OCI-LY7 (cell line): Measurements from ENCODE around the gene SH2D3C. TPM values are rescaled to one million over a fixed set of nuclear protein-coding genes. Genes with fewer than 3 reads are reported as not detected.

Experiments
- BruUV-seq: library from RNA; stranded (reverse); fragments of 400-500 nt; replicated peaks from 2 replicates; lab custom pipeline; 2021; lab: Mats Ljungman, UMichigan
- CTCF ChIA-PET: fragments of 300-600 bp; sonication (Branson Sonifier 250); formaldehyde crosslinking; loops from one replicate; lab custom pipeline; 2022; ENCODE audit warnings: antibody characterized with exemption; ENCODE audit not compliant: unreplicated experiment; lab: Charles Lee
- POLR2A ChIA-PET: fragments of 300-600 bp; sonication (Branson Sonifier 250); formaldehyde crosslinking; loops from one replicate; lab custom pipeline; 2022; ENCODE audit warnings: antibody characterized with exemption; lab: Charles Lee
- DNase-seq: peaks from one replicate; pipeline ENCODE4 v3.0.0-alpha.2; 2015; ENCODE audit warnings: low spot score
- H2AFZ ChIP-seq: fragments of 200-600 bp; sonication (generic), shearing (Covaris generic); 2 replicates; pipeline ENCODE4 v1.6.1; 2014; ENCODE audit warnings: mild to moderate bottlenecking, antibody characterized with exemption, low read length, moderate library complexity
- H3K27ac ChIP-seq: fragments of 200-600 bp; sonication (generic); 2 replicates; pipeline ENCODE4 v1.5.1; 2014; ENCODE audit warnings: mixed run types, low read depth, mild to moderate bottlenecking, moderate library complexity, low read length, inconsistent platforms; ENCODE audit not compliant: poor library complexity, severe bottlenecking
- H3K36me3 ChIP-seq: fragments of 200-600 bp; sonication (generic); 2 replicates; pipeline ENCODE4 v1.6.1; 2014; ENCODE audit warnings: mild to moderate bottlenecking, antibody characterized with exemption, low read length, moderate library complexity, mixed read lengths; ENCODE audit not compliant: insufficient read depth
- H3K4me1 ChIP-seq: fragments of 200-600 bp; sonication (generic); 2 replicates; pipeline ENCODE4 v1.5.1; 2014; ENCODE audit warnings: mild to moderate bottlenecking, low read length; ENCODE audit not compliant: insufficient read depth, poor library complexity, severe bottlenecking
- H3K4me2 ChIP-seq: fragments of 200-600 bp; sonication (generic); 2 replicates; pipeline ENCODE4 v1.6.1; 2014; ENCODE audit warnings: mild to moderate bottlenecking, low read length
- H3K4me3 ChIP-seq: fragments of 200-600 bp; sonication (generic); 2 replicates; pipeline ENCODE4 v1.5.1; 2014; ENCODE audit warnings: mild to moderate bottlenecking, low read depth, low read length; ENCODE audit not compliant: poor library complexity, severe bottlenecking
- H3K79me2 ChIP-seq: fragments of 200-600 bp; sonication (generic); 2 replicates; pipeline ENCODE4 v1.6.1; 2016; ENCODE audit warnings: low read depth, mild to moderate bottlenecking, low read length, moderate library complexity, mixed read lengths; ENCODE audit not compliant: insufficient read depth
- H3K9me2 ChIP-seq: fragments of 200-600 bp; sonication (generic); 2 replicates; pipeline ENCODE4 v1.6.1; 2016; ENCODE audit warnings: mild to moderate bottlenecking, low read length, mixed read lengths; ENCODE audit not compliant: insufficient read depth
- H3K9me3 ChIP-seq: fragments of 200-600 bp; sonication (generic); 2 replicates; pipeline ENCODE4 v1.6.1; 2014; ENCODE audit warnings: mild to moderate bottlenecking, mixed run types, low read length, mixed read lengths
- H4K20me1 ChIP-seq: fragments of 200-600 bp; sonication (generic); 2 replicates; pipeline ENCODE4 v1.6.1; 2014; ENCODE audit warnings: mild to moderate bottlenecking, antibody characterized with exemption, low read length, moderate library complexity, mixed read lengths; ENCODE audit not compliant: insufficient read depth
- EZH2phosphoT487 ChIP-seq: fragments of 200-600 bp; sonication (generic); IDR thresholded peaks from 2 replicates; pipeline ENCODE4 v1.6.1; 2018; ENCODE audit warnings: low read depth, borderline replicate concordance, mild to moderate bottlenecking, mixed run types, antibody characterized with exemption, low read length, moderate library complexity, mixed read lengths
- intact Hi-C: fragments of 100-400 bp; cut with micrococcal nuclease; formaldehyde crosslinking; loops from one replicate; pipeline ENCODE4 v1.10.0; 2022; ENCODE audit not compliant: unreplicated experiment
- total RNA-seq, 2 experiments: library from RNA; depleted of rRNA in 1 of 2; stranded (reverse); fragments of >200 nt in 1 of 2; shearing (Covaris generic) in 1 of 2; gene quantifications; 2 replicates each; pipeline ENCODE4 v1.2.3, GENCODE V29; 2014 to 2022
- TF ChIP-seq, protein P1 (sequence below): fragments of 200-600 bp; sonication (generic); conservative IDR thresholded peaks from 2 replicates; pipeline ENCODE4 v1.5.1; 2014; ENCODE audit warnings: mild to moderate bottlenecking, antibody characterized with exemption, low read length, moderate library complexity, mixed read lengths

The SH2D3C gene
- total RNA-seq, 2 experiments from 2014 or later, result 40.0 to 45.7 TPM

DNA sequence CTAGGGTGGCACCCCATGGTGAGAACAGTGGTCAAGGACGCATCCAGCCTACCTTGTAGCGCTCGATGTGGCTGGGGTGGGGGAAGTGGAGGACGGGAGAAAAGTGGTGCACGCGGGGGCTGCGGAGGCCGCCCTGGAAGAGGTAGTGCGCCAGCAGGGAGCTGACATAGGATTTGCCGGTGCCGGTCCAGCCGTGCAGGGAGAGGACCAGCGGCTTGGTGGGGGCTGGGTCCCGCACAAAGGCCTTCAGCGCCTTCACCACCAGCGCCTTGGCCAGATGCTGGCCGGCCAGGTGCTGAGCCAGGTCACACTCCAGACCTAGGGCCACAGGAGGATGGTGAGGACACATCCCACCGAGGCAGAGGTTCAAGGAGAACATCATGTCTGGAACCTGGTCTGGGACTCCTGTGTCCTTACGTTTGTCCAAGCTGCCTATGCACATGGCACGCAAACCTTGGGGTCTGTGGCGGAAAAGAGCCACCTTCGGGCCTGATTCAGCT is 44.2 kb downstream of the SH2D3C start:
- H3K9me2 ChIP-seq, result no peaks in the 10 kb centered on the region
- no peaks in the 10 kb centered on the region for H4K20me1 ChIP-seq
- intact Hi-C loops, result loop anchor here (1.0 to 2.0 kb wide), 3 partner anchors 144 to 230 kb away; no protein-coding TSS in a partner anchor
- H3K27ac ChIP-seq, result peak overlapping the region; percentile 69
- DNase-seq, result no peak
- peaks cover 19% of the 10 kb centered on the region for H3K4me1 ChIP-seq
- H3K9me3 ChIP-seq, result no peaks in the 10 kb centered on the region
- TF ChIP-seq, protein P1, sequence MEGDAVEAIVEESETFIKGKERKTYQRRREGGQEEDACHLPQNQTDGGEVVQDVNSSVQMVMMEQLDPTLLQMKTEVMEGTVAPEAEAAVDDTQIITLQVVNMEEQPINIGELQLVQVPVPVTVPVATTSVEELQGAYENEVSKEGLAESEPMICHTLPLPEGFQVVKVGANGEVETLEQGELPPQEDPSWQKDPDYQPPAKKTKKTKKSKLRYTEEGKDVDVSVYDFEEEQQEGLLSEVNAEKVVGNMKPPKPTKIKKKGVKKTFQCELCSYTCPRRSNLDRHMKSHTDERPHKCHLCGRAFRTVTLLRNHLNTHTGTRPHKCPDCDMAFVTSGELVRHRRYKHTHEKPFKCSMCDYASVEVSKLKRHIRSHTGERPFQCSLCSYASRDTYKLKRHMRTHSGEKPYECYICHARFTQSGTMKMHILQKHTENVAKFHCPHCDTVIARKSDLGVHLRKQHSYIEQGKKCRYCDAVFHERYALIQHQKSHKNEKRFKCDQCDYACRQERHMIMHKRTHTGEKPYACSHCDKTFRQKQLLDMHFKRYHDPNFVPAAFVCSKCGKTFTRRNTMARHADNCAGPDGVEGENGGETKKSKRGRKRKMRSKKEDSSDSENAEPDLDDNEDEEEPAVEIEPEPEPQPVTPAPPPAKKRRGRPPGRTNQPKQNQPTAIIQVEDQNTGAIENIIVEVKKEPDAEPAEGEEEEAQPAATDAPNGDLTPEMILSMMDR, result no peak
- no peak for TF ChIP-seq EZH2phosphoT487
- peak overlapping the region; percentile 75 for H3K4me3 ChIP-seq
- BruUV-seq, result no TSS peak
- peaks cover 14% of the 10 kb centered on the region for H3K36me3 ChIP-seq
- CTCF ChIA-PET, result interaction anchor here (1.0 to 1.6 kb wide), 6 partner anchors 51 to 230 kb away, joined by 3 to 6 read pairs (median 4); no protein-coding TSS in a partner anchor
- POLR2A ChIA-PET, result interaction anchor here (0.6 to 1.2 kb wide), 5 partner anchors 10 to 876 kb away, joined by 3 to 6 read pairs (median 3); no protein-coding TSS in a partner anchor
- H3K4me2 ChIP-seq, result peak overlapping the region; percentile 84
- H3K79me2 ChIP-seq, result no peaks in the 10 kb centered on the region
- H2AFZ ChIP-seq, result peak overlapping the region; percentile 67; the same call in 1 of the 2 replicates

DNA sequence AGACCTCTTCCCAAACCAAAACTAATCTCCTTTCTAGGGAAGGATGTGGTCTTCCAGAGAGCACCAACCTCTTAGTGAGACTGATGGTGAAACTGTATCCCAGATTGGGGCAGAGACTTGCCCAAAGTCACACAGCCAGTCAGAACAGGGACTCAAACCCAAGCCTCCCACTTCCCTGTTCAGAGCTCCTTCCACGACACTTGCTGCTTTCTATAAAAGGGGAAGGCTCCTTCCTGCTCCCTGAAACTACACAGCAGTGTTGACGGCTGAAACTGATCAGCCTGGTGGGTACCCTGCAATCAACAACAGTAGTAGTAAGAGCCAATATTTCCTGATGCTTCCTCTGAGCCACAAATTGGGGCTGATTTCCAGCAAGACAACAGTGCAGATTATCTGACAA is 44.9 kb downstream of the SH2D3C start:
- peaks cover 8% of the 10 kb centered on the region for H3K36me3 ChIP-seq
- no peak for DNase-seq
- CTCF ChIA-PET, result no interaction called here
- H3K4me2 ChIP-seq, result peak overlapping the region; percentile 84; the same call in 1 of the 2 replicates
- no peak overlapping the region for H3K4me3 ChIP-seq
- intact Hi-C loops, result loop anchor here (1.0 to 2.0 kb wide), 3 partner anchors 143 to 229 kb away; no protein-coding TSS in a partner anchor
- H3K27ac ChIP-seq, result no peak overlapping the region
- H3K79me2 ChIP-seq, result no peaks in the 10 kb centered on the region
- POLR2A ChIA-PET, result no interaction called here
- no TSS peak for BruUV-seq
- no peaks in the 10 kb centered on the region for H3K9me3 ChIP-seq
- H2AFZ ChIP-seq, result no peak overlapping the region
- peaks cover 19% of the 10 kb centered on the region for H3K4me1 ChIP-seq
- H4K20me1 ChIP-seq, result no peaks in the 10 kb centered on the region
- H3K9me2 ChIP-seq, result no peaks in the 10 kb centered on the region
- no peak for TF ChIP-seq EZH2phosphoT487
- TF ChIP-seq, protein P1, result no peak

DNA sequence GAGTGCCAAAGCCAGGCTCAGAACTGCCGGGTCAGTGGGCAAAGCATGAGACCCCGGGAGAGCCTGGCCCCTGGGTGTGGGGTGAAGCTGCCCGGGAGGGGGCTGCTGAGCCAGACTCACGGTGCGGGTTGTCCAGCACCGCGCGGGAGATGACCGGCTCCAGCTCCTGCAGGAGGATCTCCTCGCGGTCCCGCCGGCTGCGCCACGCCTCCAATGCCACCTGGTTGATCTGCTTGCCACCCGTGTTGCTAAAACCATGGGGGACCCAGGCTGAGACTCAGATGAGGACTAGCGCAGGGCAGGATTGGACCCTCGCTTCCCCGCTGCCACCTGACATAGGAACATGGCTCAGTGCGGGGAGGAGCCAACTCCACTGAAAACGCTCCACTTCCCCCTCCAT is 46.0 kb downstream of the SH2D3C start:
- POLR2A ChIA-PET, result no interaction called here
- H3K79me2 ChIP-seq, result no peaks in the 10 kb centered on the region
- intact Hi-C loops, result no loop called here
- CTCF ChIA-PET, result no interaction called here
- no peak overlapping the region for H3K4me2 ChIP-seq
- no peak for DNase-seq
- H3K9me2 ChIP-seq, result no peaks in the 10 kb centered on the region
- peaks cover 19% of the 10 kb centered on the region for H3K4me1 ChIP-seq
- no peak overlapping the region for H2AFZ ChIP-seq
- no peaks in the 10 kb centered on the region for H3K36me3 ChIP-seq
- no peaks in the 10 kb centered on the region for H3K9me3 ChIP-seq
- H3K27ac ChIP-seq, result no peak overlapping the region
- TF ChIP-seq EZH2phosphoT487, result no peak
- TF ChIP-seq, protein P1, result no peak
- BruUV-seq, result no TSS peak
- H4K20me1 ChIP-seq, result no peaks in the 10 kb centered on the region
- no peak overlapping the region for H3K4me3 ChIP-seq
